Measurements from ENCODE around the gene KIAA0319L.

The KIAA0319L gene

DNA sequence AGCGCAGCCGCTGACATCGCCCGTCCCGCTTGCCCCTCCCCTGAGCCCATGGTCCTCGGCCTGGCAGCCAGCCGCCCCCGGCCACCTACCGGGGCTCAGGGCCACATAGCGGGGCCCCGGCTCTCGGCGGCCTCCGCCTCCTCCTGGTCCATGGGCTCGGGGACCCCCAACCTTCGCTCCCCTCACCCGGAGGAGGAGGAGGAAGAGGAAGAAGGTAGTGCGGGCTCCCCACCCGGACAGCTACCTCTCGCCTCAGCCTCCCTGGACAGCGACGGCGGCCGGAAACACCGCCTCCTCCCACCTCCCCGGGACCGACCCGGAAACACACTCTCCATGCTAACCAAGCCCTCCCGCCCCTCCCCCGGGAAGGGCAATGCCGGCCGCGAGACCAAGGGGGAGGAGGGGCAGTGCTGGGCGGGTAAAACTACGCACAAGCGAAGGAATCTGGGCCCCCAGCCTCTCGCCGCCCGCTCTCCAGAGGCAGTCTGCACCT lies at the start of gene KIAA0319L:
KIAA0319L (minus strand) TSS at position 286 of the 493 bp plus-strand sequence. CDS start 2,912 bp downstream, outside the sequence.
- peak; percentile 30 for DNase-seq (ENCODE audit: low read depth)
- H3K4me3 ChIP-seq (ENCODE audit: low read length): peak within 1 kb of the TSS; percentile 74
- TF ChIP-seq, protein P1, sequence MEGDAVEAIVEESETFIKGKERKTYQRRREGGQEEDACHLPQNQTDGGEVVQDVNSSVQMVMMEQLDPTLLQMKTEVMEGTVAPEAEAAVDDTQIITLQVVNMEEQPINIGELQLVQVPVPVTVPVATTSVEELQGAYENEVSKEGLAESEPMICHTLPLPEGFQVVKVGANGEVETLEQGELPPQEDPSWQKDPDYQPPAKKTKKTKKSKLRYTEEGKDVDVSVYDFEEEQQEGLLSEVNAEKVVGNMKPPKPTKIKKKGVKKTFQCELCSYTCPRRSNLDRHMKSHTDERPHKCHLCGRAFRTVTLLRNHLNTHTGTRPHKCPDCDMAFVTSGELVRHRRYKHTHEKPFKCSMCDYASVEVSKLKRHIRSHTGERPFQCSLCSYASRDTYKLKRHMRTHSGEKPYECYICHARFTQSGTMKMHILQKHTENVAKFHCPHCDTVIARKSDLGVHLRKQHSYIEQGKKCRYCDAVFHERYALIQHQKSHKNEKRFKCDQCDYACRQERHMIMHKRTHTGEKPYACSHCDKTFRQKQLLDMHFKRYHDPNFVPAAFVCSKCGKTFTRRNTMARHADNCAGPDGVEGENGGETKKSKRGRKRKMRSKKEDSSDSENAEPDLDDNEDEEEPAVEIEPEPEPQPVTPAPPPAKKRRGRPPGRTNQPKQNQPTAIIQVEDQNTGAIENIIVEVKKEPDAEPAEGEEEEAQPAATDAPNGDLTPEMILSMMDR (conservative IDR thresholded peaks at IDR 0.05; ENCODE audit: low read depth, low read length): no peak

DNA sequence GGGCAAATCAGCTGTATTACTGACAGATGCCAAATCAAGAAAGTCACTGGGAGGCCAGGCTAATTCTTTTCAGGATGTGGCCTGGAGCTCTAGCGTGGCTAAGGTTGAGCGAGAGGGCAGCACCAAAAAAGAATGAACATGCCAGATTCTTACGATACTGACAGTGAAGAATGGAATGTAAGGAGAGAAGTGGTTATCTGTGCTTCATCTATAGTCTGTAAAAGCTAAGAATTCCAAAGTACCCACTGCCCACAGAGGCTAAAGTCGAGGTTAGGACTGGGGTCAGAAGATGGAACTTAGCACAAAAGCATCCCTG lies 48.6 kb upstream of the KIAA0319L start:
- DNase-seq (ENCODE audit: low read depth): no peak
- H3K4me3 ChIP-seq (ENCODE audit: low read length): no peak overlapping the region

DNA sequence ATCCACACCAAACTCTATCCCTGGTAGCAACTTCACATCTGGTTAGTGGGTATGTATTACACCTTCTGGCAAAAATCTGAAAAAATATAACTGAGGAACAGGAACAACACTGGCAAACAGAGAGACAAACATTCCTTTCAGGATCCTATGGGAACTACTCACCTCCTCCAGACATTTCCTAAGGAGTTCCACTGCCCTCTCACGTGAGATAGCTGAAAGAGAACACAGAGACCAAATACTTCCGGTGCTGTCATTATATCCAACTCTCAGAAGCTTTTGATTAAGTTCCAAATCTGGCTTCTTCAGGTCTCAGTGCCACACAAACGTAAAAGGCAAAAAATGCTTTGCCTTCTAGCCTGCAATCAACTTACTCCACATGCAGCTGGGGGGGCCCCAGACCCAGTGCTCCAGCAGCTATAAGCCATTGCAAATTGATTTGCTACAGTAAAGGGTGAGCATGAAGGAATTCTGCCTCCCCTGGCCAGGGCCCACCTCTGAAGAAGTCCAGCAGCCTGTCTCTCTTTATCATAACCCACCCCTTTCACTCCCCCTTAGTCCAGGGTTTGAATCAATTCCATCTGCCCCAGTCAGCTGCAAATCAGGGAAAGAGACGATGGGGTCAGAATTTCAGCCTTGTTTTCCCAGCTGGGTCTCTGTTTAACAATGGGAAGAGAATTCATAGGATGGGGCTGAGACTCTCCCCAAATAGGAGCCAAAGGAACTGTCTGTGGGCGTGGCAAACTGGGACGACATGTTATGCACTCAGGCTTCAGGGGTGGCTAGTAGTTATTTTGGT lies 48.1 kb upstream of the KIAA0319L start:
- TF ChIP-seq, protein P1 (conservative IDR thresholded peaks at IDR 0.05; ENCODE audit: low read depth, low read length): no peak
- no peak overlapping the region for H3K4me3 ChIP-seq (ENCODE audit: low read length)
- DNase-seq (ENCODE audit: low read depth): no peak

More for the DNA sequence above, 48.6 kb upstream of the KIAA0319L start:
- TF ChIP-seq, protein P1 (conservative IDR thresholded peaks at IDR 0.05; ENCODE audit: low read depth, low read length): no peak

DNA sequence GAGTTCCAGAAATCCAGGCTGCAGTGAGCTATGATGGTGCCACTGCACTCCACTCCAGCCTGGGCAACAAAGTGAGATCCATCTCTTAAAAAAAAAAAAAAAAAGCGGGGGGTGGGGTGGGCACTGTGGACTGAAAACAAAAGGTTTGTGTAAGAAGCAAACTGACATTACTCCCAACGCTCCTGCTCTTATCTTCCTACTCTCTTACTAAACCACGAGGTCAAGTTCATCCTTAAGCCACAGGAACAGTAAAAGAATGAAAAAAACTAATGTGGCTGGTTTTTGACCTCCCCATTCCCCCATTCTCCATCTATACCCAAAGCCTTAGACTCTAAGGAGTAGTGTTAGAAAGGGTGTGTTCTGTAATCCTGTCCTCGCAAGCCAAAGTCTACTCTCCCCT lies 46.7 kb upstream of the KIAA0319L start:
- DNase-seq (ENCODE audit: low read depth): no peak
- H3K4me3 ChIP-seq (ENCODE audit: low read length): no peak overlapping the region
- TF ChIP-seq, protein P1 (conservative IDR thresholded peaks at IDR 0.05; ENCODE audit: low read depth, low read length): no peak

DNA sequence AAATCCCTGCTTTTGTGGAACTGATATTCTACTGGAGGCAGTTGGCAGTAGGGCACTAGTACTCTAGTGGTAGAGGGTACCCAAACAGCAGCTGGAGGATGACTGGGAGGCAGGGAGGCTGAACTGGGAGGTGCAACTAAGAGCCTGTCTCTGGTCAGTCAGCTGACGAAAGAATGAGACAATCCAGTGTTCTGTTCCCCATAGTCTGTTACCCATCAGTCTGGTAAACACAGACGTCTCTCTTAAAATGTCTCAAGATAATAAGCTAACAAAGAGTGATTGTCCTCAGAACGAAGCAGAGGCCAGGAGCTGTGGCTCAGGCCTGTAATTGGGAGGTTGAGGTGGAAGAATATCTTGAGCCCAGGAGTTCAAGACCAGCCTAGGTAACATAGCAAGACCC lies 46.3 kb upstream of the KIAA0319L start:
- no peak for DNase-seq (ENCODE audit: low read depth)
- TF ChIP-seq, protein P1 (conservative IDR thresholded peaks at IDR 0.05; ENCODE audit: low read depth, low read length): no peak
- no peak overlapping the region for H3K4me3 ChIP-seq (ENCODE audit: low read length)

DNA sequence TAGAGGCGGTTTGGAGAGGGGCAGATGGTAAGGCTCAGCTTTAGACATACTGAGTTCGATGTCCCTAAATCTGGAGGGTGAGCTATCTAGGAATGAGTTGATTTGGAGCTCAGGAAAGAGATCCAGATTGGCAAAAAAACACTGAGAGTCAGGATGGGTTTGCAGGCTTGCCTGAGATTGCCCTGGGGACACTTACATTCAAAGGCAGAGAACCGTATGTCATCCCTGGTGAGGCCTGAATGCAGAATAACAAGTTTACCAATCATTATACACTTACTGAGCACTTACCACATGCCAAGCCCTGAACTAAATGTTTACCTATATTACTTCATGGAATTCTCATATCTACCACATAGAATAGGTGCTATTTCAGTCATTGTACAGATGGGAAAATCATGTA lies 43.4 kb upstream of the KIAA0319L start:
- H3K4me3 ChIP-seq (ENCODE audit: low read length): no peak overlapping the region
- DNase-seq (ENCODE audit: low read depth): no peak
- TF ChIP-seq, protein P1 (conservative IDR thresholded peaks at IDR 0.05; ENCODE audit: low read depth, low read length): no peak

DNA sequence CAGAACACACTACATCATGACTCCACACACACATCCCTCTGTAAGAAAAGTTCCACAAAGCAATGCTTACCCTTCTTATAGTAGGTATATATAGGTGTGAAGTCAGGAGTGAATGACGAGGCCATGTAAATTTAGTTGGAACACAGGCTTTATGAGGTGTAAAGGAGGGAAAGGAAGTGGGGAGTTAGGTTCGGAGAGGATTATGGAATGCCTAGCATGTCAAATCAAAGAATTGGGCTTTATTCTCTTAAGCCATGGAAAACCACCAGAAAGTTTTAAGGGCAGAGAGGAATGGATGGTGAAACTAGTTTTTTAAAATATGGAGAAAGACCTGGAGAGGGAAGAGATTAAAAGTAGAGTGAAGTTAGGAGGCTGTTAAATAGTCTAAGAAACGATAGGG lies 42.2 kb upstream of the KIAA0319L start:
- H3K4me3 ChIP-seq (ENCODE audit: low read length): no peak overlapping the region
- no peak for DNase-seq (ENCODE audit: low read depth)
- TF ChIP-seq, protein P1 (conservative IDR thresholded peaks at IDR 0.05; ENCODE audit: low read depth, low read length): no peak
